Suprapubic skin (tissue), 4 donors: ENCODE results near the gene EEF2K. TPM values are rescaled to one million over a fixed set of nuclear protein-coding genes. Genes with fewer than 3 reads are reported as not detected.

Experiments
- DNase-seq, 2 donors: peaks; one replicate each; pipeline ENCODE4 v3.0.0-alpha.2; 2019; ENCODE audit warnings: low spot score in 2 of 2
- H3K27ac ChIP-seq: fragments of 200-600 bp; sonication (generic); one replicate; pipeline ENCODE4 v1.5.1; 2019
- H3K27me3 ChIP-seq: fragments of 200-600 bp; sonication (generic); one replicate; pipeline ENCODE4 v1.5.1; 2019
- H3K36me3 ChIP-seq: fragments of 200-600 bp; sonication (generic); one replicate; pipeline ENCODE4 v1.5.1; 2019
- H3K4me1 ChIP-seq: fragments of 200-600 bp; sonication (generic); one replicate; pipeline ENCODE4 v1.5.1; 2019
- H3K4me3 ChIP-seq: fragments of 200-600 bp; sonication (generic); one replicate; pipeline ENCODE4 v1.5.1; 2019; ENCODE audit warnings: mild to moderate bottlenecking
- H3K9me3 ChIP-seq: fragments of 200-600 bp; sonication (generic); one replicate; pipeline ENCODE4 v1.5.1; 2019
- EP300 ChIP-seq: sonication (generic); formaldehyde crosslinking; IDR thresholded peaks from one replicate; pipeline ENCODE4 v1.6.1; 2017; ENCODE audit warnings: antibody characterized with exemption
- POLR2A ChIP-seq, 2 donors: fragments of 450-650 bp; IDR thresholded peaks; one replicate each; pipeline ENCODE4 v1.6.1; 2017; ENCODE audit warnings: antibody characterized with exemption in 2 of 2, mild to moderate bottlenecking in 2 of 2, moderate library complexity in 2 of 2
- POLR2AphosphoS5 ChIP-seq, 3 donors: sonication (generic); formaldehyde crosslinking; IDR thresholded peaks; one replicate each; pipeline ENCODE4 v1.6.1; 2017; ENCODE audit warnings: antibody characterized with exemption in 3 of 3
- WGBS: methylation state at CpG from one replicate; pipeline ENCODE4 v1.1.5; 2018; 5-methylcytosine and 5-hydroxymethylcytosine counted together
- total RNA-seq, 4 donors: library from RNA; depleted of rRNA; stranded (reverse); fragments of >200 nt; gene quantifications; one replicate each; pipeline ENCODE4 v1.1.0, GENCODE V29; 2016
- TF ChIP-seq, protein P1 (sequence below), 2 donors: fragments of 200-600 bp in 1 of 2; fragments of 450-650 bp in 1 of 2; sonication (generic) in 1 of 2; IDR thresholded peaks; one replicate each; pipeline ENCODE4 v1.5.1; 2016 to 2019; ENCODE audit warnings: antibody characterized with exemption in 2 of 2, mild to moderate bottlenecking in 1 of 2, moderate library complexity in 1 of 2

EEF2K gene
- total RNA-seq, 4 donors from 2014 or later, result 50.9 to 194 (median 73.8) TPM

DNA sequence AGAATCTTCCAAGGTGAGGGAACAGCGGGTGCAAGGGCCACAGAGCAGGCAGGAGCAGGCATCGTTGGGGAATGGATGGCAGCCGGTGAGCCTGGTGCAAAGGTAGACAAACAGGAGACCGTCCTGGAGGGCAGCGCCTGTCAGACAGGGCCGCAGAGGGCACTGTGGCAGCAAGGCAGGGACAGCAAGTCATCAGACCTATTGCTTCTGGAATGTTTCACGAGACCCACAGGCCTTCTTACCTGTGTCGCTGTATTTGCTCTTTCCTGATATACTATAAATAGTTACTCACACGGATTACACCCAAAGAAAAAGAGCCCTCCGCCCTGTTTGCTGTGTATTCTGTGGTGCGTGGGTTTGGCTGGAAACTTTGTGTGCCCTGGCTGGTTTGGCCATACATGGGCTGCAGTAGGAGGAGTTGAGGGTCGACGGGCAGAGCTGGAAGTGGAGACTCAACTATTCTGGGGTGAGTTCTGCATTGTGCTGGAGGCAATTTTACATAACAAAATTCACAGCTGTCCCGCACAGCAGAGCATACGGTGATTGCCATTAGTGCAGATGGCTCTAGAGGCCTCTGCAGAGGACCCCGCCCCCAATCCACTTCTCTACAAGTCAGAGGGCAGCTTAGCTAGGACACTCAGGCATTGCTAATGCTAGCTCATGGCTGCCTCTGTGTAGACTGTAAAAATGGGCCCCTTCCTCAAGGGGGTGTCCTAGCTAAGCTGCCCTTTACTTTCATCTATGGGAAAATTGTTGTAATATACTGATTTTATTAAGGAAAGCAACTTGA lies 72.6 kb downstream of the EEF2K start:
- DNase-seq, result no peak
- Histone ChIP-seq H3K27me3 (no peaks in the 10 kb centered on the region), H3K4me3 (no peak overlapping the region), H3K36me3 (peaks cover 94% of the 10 kb centered on the region), H3K9me3 (no peaks in the 10 kb centered on the region), H3K4me1 (no peaks in the 10 kb centered on the region), H3K27ac (no peak overlapping the region)
- 79% methylated on average over 16 of the region's 16 CpGs for WGBS
- TF ChIP-seq, protein P1, sequence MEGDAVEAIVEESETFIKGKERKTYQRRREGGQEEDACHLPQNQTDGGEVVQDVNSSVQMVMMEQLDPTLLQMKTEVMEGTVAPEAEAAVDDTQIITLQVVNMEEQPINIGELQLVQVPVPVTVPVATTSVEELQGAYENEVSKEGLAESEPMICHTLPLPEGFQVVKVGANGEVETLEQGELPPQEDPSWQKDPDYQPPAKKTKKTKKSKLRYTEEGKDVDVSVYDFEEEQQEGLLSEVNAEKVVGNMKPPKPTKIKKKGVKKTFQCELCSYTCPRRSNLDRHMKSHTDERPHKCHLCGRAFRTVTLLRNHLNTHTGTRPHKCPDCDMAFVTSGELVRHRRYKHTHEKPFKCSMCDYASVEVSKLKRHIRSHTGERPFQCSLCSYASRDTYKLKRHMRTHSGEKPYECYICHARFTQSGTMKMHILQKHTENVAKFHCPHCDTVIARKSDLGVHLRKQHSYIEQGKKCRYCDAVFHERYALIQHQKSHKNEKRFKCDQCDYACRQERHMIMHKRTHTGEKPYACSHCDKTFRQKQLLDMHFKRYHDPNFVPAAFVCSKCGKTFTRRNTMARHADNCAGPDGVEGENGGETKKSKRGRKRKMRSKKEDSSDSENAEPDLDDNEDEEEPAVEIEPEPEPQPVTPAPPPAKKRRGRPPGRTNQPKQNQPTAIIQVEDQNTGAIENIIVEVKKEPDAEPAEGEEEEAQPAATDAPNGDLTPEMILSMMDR (IDR thresholded peaks at IDR 0.05), result no peak

DNA sequence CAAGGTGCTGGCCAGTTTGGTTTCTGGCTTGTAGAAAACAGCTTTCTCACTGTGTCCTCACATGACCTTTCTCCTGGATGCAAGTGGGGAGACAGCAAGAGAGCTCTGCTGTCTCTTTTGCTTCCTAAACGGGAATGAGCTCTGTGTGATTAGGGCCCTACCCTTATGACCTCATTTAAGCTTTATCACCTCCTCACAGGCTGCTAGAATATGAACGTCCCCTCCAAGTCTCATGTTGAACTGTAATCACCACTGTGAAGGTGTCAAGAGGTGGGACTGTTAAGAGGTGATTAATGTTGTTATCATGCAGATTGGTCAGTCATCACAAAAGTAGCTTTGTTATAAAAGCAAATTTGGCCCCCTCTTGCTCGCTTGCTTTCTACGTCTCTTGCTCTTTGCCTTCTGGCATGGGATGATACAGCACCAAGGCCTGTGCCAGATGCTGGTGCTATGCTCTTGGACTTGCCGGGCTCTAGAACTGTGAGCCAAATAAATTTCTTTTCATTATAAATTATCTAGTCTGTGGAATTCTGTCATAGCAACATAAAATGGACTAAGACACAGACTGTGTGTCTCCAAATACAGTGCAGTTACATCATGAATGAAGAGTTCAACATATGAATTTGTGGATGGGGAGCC lies 76.3 kb downstream of the EEF2K start:
- peaks cover 91% of the 10 kb centered on the region for H3K36me3 ChIP-seq
- WGBS, result 84% methylated on average over 5 of the region's 5 CpGs
- DNase-seq, result no peak
- no peaks in the 10 kb centered on the region for H3K4me1 ChIP-seq
- no peak for TF ChIP-seq POLR2A (IDR thresholded peaks at IDR 0.05)
- no peak for TF ChIP-seq POLR2AphosphoS5 (IDR thresholded peaks at IDR 0.05)
- no peaks in the 10 kb centered on the region for H3K9me3 ChIP-seq
- H3K27me3 ChIP-seq, result no peaks in the 10 kb centered on the region
- H3K27ac ChIP-seq, result no peak overlapping the region
- H3K4me3 ChIP-seq, result no peak overlapping the region

DNA sequence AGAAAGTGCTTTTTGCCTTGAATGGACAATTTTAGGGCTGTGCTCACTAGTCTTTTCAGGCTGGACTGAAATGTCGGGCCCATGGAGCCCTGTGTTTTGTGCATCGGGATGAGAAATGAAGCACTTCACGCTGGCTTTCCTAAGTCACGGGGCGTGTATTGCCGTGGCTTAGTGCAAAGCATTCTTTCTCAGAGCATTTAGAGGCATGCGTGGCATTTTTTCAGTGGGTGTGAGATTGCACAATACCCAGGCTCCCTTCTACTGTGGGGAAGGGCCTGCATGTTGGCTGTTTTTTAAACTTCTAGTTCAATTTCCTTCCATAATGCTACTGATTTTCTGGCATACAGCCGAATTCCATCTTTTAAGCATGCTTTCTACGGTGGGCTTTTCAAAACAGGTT lies 78.6 kb downstream of the EEF2K start:
- no peak for DNase-seq
- peaks cover 71% of the 10 kb centered on the region for H3K36me3 ChIP-seq
- H3K4me3 ChIP-seq, result no peak overlapping the region
- no peaks in the 10 kb centered on the region for H3K9me3 ChIP-seq
- H3K27ac ChIP-seq, result no peak overlapping the region
- 54% methylated on average over 9 of the region's 9 CpGs for WGBS
- no peaks in the 10 kb centered on the region for H3K4me1 ChIP-seq
- TF ChIP-seq EP300, result no peak
- TF ChIP-seq POLR2AphosphoS5 (IDR thresholded peaks at IDR 0.05), result no peak
- TF ChIP-seq, protein P1 (IDR thresholded peaks at IDR 0.05), result no peak
- no peak for TF ChIP-seq POLR2A (IDR thresholded peaks at IDR 0.05)
- no peaks in the 10 kb centered on the region for H3K27me3 ChIP-seq

DNA sequence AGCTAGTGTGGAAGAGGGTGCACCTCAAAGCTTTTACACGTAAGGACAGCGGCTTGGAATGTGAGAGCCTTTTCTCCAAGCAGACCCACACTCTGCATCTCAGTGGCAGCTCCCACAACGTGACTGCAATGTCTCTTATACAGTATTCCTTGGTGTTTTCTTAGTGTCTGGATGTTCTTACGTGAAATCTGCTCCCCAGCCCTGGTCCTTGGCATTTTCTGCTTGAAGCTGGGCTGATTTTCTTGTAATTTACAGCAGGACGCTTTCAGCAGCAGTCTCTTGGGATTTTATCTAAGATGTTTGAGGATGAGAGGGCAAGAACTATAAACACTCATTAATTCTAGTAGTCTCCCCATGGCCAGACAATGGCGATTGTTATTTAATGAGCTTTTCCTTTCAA lies 79.0 kb downstream of the EEF2K start:
- Histone ChIP-seq H3K4me3 (no peak overlapping the region), H3K27me3 (no peaks in the 10 kb centered on the region), H3K9me3 (no peaks in the 10 kb centered on the region), H3K36me3 (peaks cover 66% of the 10 kb centered on the region), H3K4me1 (no peaks in the 10 kb centered on the region), H3K27ac (no peak overlapping the region)
- TF ChIP-seq, protein P1 (IDR thresholded peaks at IDR 0.05), result no peak
- no peak for TF ChIP-seq POLR2AphosphoS5 (IDR thresholded peaks at IDR 0.05)
- DNase-seq, result no peak
- WGBS, result 60% methylated on average over 6 of the region's 6 CpGs

DNA sequence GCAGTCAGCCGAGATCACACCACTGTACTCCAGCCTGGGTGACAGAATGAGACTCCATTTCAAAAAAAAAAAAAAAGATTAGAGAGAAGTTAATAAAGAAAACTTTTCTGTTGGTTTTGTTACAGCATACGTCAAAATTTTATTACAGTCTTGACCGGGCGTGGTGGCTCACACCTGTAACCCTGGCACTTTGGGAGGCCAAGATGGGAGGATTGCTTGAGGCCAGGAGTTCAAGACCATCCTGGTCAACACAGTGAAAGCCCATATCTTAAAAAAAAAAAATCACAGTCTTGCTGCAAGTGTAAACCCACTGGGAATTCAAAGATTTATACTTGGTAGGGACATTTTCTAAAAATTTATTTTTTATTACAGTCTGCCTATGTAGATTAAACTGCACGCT lies 84.9 kb downstream of the EEF2K start:
- WGBS, result 93% methylated on average over 5 of the region's 5 CpGs
- no peaks in the 10 kb centered on the region for H3K27me3 ChIP-seq
- H3K27ac ChIP-seq, result no peak overlapping the region
- no peaks in the 10 kb centered on the region for H3K9me3 ChIP-seq
- H3K4me1 ChIP-seq, result peaks cover under 1% of the 10 kb centered on the region
- TF ChIP-seq POLR2AphosphoS5 (IDR thresholded peaks at IDR 0.05) (no peak), POLR2A (IDR thresholded peaks at IDR 0.05) (no peak), EP300 (no peak)
- TF ChIP-seq, protein P1 (IDR thresholded peaks at IDR 0.05), result no peak
- no peak for DNase-seq
- no peak overlapping the region for H3K4me3 ChIP-seq
- H3K36me3 ChIP-seq, result peaks cover 8% of the 10 kb centered on the region
